Testis (tissue), 2 donors: ENCODE measurements around the gene IFIT5.
A peak's percentile ranks its signal among the peaks of the same experiment; 100 is the strongest.

Experiments
- POLR2A ChIP-seq: fragments of 450-650 bp; IDR thresholded peaks from one replicate; pipeline ENCODE4 v1.6.1; 2017; ENCODE audit warnings: antibody characterized with exemption, mild to moderate bottlenecking, moderate library complexity
- TF ChIP-seq, protein P1 (sequence below), 3 experiments: fragments of 450-650 bp in 2 of 3; fragments of 200-600 bp in 1 of 3; sonication (generic) in 1 of 3; IDR thresholded peaks; one replicate each; pipeline ENCODE4 v1.5.1; 2016 to 2019; ENCODE audit warnings: antibody characterized with exemption in 3 of 3, mild to moderate bottlenecking in 2 of 3, moderate library complexity in 1 of 3

DNA sequence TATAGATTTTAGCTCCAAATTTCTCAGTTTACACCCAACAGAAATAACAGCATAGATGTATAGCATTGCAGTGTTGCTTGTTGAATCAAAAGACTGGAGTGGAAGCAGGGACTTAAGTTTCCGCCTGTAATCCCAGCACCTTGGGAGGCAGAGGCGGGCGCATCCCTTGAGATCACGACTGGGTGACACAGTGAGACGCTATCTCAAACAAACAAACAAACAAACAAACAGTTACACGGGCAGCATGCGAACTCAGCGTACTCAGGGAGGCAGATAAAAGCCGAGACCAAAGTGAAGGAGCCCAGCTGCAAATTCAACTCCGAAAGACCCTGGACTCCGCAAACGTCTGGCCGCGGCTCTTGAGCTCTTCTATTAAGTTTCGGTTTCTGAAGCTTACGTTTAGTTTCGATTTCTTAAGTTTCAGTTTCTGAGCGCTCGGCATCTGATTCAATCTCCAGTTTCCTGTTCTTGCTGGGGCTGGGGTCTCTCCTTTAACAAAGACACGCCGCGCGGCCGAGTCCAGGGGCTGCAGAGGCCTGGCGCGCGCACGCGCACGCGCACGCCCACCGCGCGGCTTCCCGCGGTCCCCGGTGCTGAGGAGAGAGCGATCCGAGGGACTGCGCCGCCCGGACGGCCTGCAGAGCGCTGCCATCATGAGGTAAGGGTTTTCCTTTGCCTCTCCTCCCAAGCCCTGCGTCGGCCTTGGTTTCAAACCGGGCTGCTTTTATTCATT lies at the start of gene IFIT5:
- TF ChIP-seq, protein P1, sequence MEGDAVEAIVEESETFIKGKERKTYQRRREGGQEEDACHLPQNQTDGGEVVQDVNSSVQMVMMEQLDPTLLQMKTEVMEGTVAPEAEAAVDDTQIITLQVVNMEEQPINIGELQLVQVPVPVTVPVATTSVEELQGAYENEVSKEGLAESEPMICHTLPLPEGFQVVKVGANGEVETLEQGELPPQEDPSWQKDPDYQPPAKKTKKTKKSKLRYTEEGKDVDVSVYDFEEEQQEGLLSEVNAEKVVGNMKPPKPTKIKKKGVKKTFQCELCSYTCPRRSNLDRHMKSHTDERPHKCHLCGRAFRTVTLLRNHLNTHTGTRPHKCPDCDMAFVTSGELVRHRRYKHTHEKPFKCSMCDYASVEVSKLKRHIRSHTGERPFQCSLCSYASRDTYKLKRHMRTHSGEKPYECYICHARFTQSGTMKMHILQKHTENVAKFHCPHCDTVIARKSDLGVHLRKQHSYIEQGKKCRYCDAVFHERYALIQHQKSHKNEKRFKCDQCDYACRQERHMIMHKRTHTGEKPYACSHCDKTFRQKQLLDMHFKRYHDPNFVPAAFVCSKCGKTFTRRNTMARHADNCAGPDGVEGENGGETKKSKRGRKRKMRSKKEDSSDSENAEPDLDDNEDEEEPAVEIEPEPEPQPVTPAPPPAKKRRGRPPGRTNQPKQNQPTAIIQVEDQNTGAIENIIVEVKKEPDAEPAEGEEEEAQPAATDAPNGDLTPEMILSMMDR (IDR thresholded peaks at IDR 0.05): no peak
- TF ChIP-seq POLR2A: peak; percentile 26
